WERI-Rb-1 (cell line): ENCODE data around the gene DIAPH3.
"Not testable (repeated sequence)": the region's sequence is repeated elsewhere in the genome, so short reads cannot be mapped to it uniquely, and the experiment has no call there.

ENCODE experiments used
- DNase-seq: peaks from one replicate; pipeline ENCODE4 v3.0.0-alpha.2; 2020
- H3K27ac ChIP-seq: fragments of 250-450 bp; sonication (Bioruptor Pico); 2 replicates; pipeline ENCODE4 v1.5.1; 2020; ENCODE audit warnings: mild to moderate bottlenecking, moderate library complexity
- H3K27me3 ChIP-seq: fragments of 250-450 bp; sonication (Bioruptor Pico); 2 replicates; pipeline ENCODE4 v1.5.1; 2021; ENCODE audit warnings: mild to moderate bottlenecking, low read depth, moderate library complexity; ENCODE audit not compliant: insufficient read depth, severe bottlenecking
- H3K36me3 ChIP-seq: fragments of 250-450 bp; sonication (Bioruptor Pico); 2 replicates; pipeline ENCODE4 v1.5.1; 2020; ENCODE audit warnings: mild to moderate bottlenecking, moderate library complexity
- H3K4me3 ChIP-seq: 2 replicates; pipeline ENCODE4 v1.5.1; 2011; ENCODE audit warnings: low read depth, mild to moderate bottlenecking, control low read depth, low read length
- H3K9me3 ChIP-seq: fragments of 250-450 bp; sonication (Bioruptor Pico); 2 replicates; pipeline ENCODE4 v1.5.1; 2021; ENCODE audit warnings: mild to moderate bottlenecking, moderate library complexity; ENCODE audit not compliant: severe bottlenecking
- TF ChIP-seq, protein P1 (sequence below): IDR thresholded peaks from 2 replicates; pipeline ENCODE4 v1.5.1; 2011; ENCODE audit warnings: low read depth, mild to moderate bottlenecking, control low read depth, inconsistent platforms, low read length

DIAPH3 gene, protein sequence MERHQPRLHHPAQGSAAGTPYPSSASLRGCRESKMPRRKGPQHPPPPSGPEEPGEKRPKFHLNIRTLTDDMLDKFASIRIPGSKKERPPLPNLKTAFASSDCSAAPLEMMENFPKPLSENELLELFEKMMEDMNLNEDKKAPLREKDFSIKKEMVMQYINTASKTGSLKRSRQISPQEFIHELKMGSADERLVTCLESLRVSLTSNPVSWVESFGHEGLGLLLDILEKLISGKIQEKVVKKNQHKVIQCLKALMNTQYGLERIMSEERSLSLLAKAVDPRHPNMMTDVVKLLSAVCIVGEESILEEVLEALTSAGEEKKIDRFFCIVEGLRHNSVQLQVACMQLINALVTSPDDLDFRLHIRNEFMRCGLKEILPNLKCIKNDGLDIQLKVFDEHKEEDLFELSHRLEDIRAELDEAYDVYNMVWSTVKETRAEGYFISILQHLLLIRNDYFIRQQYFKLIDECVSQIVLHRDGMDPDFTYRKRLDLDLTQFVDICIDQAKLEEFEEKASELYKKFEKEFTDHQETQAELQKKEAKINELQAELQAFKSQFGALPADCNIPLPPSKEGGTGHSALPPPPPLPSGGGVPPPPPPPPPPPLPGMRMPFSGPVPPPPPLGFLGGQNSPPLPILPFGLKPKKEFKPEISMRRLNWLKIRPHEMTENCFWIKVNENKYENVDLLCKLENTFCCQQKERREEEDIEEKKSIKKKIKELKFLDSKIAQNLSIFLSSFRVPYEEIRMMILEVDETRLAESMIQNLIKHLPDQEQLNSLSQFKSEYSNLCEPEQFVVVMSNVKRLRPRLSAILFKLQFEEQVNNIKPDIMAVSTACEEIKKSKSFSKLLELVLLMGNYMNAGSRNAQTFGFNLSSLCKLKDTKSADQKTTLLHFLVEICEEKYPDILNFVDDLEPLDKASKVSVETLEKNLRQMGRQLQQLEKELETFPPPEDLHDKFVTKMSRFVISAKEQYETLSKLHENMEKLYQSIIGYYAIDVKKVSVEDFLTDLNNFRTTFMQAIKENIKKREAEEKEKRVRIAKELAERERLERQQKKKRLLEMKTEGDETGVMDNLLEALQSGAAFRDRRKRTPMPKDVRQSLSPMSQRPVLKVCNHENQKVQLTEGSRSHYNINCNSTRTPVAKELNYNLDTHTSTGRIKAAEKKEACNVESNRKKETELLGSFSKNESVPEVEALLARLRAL

DNA sequence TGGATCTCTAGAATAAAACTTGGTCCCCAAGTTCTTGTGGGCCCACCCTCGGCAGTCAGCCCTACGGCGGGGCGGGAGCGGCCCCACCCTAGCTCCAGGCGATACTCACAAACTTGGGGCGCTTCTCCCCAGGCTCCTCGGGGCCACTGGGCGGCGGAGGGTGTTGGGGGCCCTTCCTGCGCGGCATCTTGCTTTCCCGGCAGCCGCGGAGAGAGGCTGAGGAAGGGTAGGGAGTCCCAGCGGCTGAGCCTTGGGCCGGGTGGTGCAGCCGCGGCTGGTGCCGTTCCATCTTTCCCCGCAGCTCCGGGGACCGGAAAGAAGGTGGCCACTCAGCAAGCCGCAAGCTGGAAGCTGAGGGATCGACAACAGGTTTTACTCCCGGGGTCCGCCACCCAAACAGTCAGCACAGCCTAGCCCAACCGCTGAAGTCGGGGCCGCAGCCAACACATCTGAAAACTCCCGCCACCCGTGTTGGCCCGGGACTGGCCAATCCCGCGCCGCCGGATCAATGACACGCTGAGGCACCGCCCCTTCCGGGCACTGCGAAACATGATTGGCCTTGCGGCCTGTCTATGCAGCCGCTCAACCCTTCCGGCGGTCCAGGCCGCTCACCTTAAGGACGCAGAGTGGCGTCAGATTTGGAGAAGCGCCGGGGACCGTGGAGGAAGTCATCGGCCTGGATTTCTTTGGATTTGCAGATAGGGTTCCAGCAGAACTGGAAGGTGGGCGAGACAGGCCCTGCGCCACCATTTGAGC lies at the start of gene DIAPH3:
TSS of gene DIAPH3 (minus strand) at position 451 of the 756 bp plus-strand sequence. CDS start at position 289, 162 bp downstream.
- H3K27ac ChIP-seq, result peak within 1 kb of the TSS; percentile 78
- no peaks in the 10 kb centered on the region for H3K27me3 ChIP-seq
- H3K36me3 ChIP-seq, result no peaks in the 10 kb centered on the region
- peak; percentile 90 for DNase-seq
- H3K9me3 ChIP-seq, result no peaks in the 10 kb centered on the region
- TF ChIP-seq, protein P1, sequence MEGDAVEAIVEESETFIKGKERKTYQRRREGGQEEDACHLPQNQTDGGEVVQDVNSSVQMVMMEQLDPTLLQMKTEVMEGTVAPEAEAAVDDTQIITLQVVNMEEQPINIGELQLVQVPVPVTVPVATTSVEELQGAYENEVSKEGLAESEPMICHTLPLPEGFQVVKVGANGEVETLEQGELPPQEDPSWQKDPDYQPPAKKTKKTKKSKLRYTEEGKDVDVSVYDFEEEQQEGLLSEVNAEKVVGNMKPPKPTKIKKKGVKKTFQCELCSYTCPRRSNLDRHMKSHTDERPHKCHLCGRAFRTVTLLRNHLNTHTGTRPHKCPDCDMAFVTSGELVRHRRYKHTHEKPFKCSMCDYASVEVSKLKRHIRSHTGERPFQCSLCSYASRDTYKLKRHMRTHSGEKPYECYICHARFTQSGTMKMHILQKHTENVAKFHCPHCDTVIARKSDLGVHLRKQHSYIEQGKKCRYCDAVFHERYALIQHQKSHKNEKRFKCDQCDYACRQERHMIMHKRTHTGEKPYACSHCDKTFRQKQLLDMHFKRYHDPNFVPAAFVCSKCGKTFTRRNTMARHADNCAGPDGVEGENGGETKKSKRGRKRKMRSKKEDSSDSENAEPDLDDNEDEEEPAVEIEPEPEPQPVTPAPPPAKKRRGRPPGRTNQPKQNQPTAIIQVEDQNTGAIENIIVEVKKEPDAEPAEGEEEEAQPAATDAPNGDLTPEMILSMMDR, result no peak
- H3K4me3 ChIP-seq, result peak within 1 kb of the TSS; percentile 61

DNA sequence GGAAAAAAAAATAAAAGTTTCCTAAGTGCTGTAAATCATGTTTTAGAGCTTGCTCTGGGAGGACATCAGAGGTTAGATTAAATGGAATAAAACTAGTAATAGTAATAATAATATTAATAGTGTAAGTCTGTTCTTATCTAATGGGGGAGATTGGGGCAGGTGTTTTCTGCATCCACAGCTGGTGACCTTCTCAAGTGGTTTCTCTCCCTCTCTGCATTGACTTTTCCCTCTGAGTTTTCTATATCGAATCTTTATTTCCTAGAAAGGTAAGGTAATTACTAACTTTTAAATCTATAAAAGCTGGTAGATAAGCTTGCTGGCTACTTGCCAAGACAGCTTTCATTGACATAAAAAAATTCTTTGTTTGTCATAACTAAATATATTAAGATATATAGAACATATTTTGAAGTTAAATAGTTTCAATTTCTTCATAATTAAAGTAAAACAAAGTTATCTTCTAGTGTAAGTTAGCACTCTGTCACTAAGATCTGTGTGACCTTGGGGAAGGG lies 49.6 kb upstream of the DIAPH3 start:
- Histone ChIP-seq H3K27ac (no peak overlapping the region), H3K36me3 (no peaks in the 10 kb centered on the region), H3K9me3 (no peaks in the 10 kb centered on the region), H3K27me3 (no peaks in the 10 kb centered on the region), H3K4me3 (no peak overlapping the region)
- DNase-seq, result no peak
- TF ChIP-seq, protein P1, result no peak

DNA sequence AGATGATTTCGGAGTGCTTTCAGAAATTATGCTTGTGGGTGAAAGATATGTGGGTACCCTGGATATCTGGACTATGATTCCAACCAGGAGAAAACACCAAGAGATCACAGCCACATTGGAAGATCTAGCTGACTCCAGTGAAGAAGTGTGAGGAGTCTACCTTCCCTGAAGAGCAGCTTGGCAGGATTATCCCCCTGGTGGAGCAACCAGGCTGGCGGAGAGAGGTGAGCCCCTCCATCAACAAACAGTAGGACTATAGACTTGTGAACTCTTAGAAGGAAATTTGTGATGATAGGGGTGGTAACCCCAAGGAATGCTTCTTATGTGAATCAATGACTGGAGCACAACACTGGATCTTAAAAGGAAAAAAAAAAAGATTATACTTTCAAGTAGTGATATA lies 47.8 kb upstream of the DIAPH3 start:
- TF ChIP-seq, protein P1, result no peak
- DNase-seq, result no peak
- Histone ChIP-seq H3K27me3 (no peaks in the 10 kb centered on the region), H3K36me3 (no peaks in the 10 kb centered on the region), H3K27ac (no peak overlapping the region), H3K9me3 (no peaks in the 10 kb centered on the region), H3K4me3 (no peak overlapping the region)

DNA sequence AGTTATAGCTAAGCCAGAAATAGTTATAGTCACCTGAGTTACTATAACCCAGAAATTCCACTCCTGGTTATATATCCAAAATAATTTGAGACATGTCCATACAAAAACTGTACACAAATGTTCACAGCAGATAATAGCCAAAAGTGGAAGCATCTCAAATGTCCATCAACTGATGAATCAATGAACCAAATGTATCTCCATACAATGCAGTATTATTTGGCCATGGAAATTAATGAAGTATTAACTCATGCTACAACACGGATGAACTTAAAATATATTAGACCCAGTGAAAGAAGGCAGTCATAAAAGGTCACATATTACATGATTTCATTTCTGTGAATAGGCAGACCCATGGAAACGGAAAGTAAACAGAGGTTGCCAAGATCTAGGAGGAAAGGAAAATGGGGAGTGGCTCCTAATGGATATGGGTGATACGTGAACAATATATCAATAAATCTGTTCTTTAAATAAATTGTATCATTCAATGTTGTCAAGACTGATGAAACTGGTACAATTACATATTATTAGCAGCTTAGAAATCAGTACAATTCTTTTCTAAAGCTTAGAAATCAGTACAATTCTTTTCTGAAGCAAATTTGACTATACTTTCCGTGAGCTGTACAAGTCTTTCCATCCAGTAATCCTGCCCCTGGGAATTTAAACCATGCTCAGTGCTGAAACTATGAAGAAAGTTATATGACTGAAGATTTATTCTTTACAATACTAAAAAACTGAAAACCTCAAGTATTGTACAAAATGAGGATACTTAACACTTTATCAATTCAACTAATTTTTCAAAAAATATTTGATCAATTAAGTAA lies 47.0 kb upstream of the DIAPH3 start:
- Histone ChIP-seq H3K9me3 (no peaks in the 10 kb centered on the region), H3K27me3 (no peaks in the 10 kb centered on the region), H3K27ac (no peak overlapping the region), H3K4me3 (no peak overlapping the region), H3K36me3 (no peaks in the 10 kb centered on the region)
- no peak for DNase-seq
- TF ChIP-seq, protein P1, result no peak

DNA sequence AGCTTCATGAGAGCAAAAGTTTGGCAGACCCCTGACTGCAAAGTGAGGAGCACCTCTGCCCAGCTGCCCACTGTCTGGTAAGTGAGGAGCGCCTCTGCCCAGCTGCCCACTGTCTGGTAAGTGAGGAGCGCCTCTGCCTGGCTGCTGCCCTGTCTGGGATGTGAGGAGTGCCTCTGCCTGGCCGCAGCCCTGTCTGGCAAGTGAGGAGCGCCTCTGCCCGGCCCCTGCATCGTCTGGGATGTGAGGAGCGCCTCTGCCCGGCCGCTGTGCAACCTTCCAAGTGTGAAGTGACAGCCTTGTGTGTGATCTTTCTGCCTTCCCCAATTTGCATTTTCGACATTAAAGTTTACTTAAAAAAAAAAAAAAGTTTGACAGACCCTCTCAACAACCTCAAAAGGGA lies 41.8 kb upstream of the DIAPH3 start:
- not testable (repeated sequence) for H3K27me3 ChIP-seq, H3K36me3 ChIP-seq, DNase-seq, H3K27ac ChIP-seq, H3K9me3 ChIP-seq, H3K4me3 ChIP-seq
